NOMO-1 treated with dmso at 0.1 percent for 144 hours (cell line): ENCODE measurements around the gene RHEX.
"Not testable (repeated sequence)": the region's sequence is repeated elsewhere in the genome, so short reads cannot be mapped to it uniquely, and the experiment has no call there.

Experiments used
- DNase-seq: peaks from one replicate; lab custom pipeline; 2025; ENCODE audit not compliant: unreplicated experiment; lab: John Stamatoyannopoulos, UW

RHEX gene

GRCh38 chr1:206030191-206030590 is 22.8 kb upstream of the RHEX start:
- no peak for DNase-seq

GRCh38 chr1:206030714-206031113 is 22.3 kb upstream of the RHEX start:
- DNase-seq: peak; percentile 81

GRCh38 chr1:206032380-206033140 is 20.4 kb upstream of the RHEX start:
- peak; percentile 25 for DNase-seq

- DNase-seq: no peak
These were observed 17.9 kb upstream of the RHEX start for GRCh38 chr1:206035027-206035426.

GRCh38 chr1:206036663-206037455 is 16.1 kb upstream of the RHEX start:
- no peak for DNase-seq

- DNase-seq: no peak
These were observed 15.4 kb upstream of the RHEX start for GRCh38 chr1:206037581-206037980.

GRCh38 chr1:206039046-206039973 is 13.7 kb upstream of the RHEX start:
- no peak for DNase-seq

- DNase-seq: no peak
These were observed 12.6 kb upstream of the RHEX start for GRCh38 chr1:206040328-206040727.

- DNase-seq: no peak
These were observed 11.3 kb upstream of the RHEX start for GRCh38 chr1:206041640-206042039.

GRCh38 chr1:206047271-206047670 is 5.7 kb upstream of the RHEX start:
- DNase-seq: no peak

GRCh38 chr1:206048582-206048981 is 4.4 kb upstream of the RHEX start:
- peak; percentile 91 for DNase-seq

- no peak for DNase-seq
These were observed 3.7 kb upstream of the RHEX start for GRCh38 chr1:206049293-206049692.

- no peak for DNase-seq
These were observed 2.9 kb upstream of the RHEX start for GRCh38 chr1:206049919-206050600.

- DNase-seq: peak; percentile 98
These were observed 2.2 kb upstream of the RHEX start for GRCh38 chr1:206050655-206051235.

GRCh38 chr1:206052231-206052865 is 625 bp upstream of the RHEX start:
- DNase-seq: not testable (repeated sequence)

GRCh38 chr1:206053616-206054015 is 643 bp downstream of the RHEX start:
- not testable (repeated sequence) for DNase-seq

GRCh38 chr1:206055069-206055625 is 2.2 kb downstream of the RHEX start:
- not testable (repeated sequence) for DNase-seq

- not testable (repeated sequence) for DNase-seq
These were observed 2.8 kb downstream of the RHEX start for GRCh38 chr1:206055639-206056323.
